ENCODE data around the gene METRNL. TPM values are rescaled to one million over a fixed set of nuclear protein-coding genes. Genes with fewer than 3 reads are reported as not detected.

Gene METRNL
- total RNA-seq, 1 donor from 2014 or later = 63.8 TPM

DNA sequence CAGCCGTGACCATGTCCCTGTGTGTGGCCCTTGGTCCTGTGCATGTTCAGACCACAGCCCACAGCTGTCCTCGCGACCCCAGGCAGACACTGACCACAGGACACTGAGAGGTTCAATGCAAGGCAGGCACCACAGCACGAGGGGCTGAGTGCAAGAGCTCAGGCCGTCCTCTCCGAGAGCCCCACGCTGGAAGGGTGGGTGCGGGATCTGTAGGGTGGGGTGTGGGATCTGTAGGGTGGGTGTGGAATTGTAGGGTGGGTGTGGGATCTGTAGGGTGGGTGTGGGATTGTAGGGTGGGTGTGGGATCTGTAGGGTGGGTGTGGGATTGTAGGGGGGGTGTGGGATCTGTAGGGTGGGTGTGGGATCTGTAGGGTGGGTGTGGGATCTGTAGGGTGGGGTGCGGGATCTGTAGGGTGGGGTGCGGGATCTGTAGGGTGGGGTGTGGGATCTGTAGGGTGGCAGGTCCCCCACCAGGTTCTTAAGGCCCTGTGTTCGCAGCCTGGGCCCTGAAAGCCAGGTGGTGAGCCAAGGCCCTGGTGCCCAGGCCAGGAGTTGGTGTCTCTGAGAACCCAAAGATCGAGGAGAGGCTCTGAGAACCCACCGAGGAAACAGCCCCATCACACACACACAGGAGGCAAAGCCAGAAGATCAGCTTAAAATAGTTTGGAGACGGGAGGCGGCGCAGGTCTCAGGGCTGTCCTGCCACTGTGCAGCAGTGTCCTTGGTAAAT is 48.2 kb downstream of the METRNL start:
- DNase-seq (ENCODE audit: low spot score) = peak; percentile 69
- Mint-ChIP-seq H3K36me3 (ENCODE audit: low read depth) (no peaks in the 10 kb centered on the region), H3K9me3 (ENCODE audit: low read depth) (no peaks in the 10 kb centered on the region), H3K27me3 (ENCODE audit: low read depth) (peaks cover 26% of the 10 kb centered on the region), H3K4me1 (ENCODE audit: low read depth) (no peaks in the 10 kb centered on the region), H3K27ac (ENCODE audit: unreplicated experiment) (no peak overlapping the region), H3K4me3 (ENCODE audit: unreplicated experiment) (no peak overlapping the region)
- TF ChIP-seq, protein P1, sequence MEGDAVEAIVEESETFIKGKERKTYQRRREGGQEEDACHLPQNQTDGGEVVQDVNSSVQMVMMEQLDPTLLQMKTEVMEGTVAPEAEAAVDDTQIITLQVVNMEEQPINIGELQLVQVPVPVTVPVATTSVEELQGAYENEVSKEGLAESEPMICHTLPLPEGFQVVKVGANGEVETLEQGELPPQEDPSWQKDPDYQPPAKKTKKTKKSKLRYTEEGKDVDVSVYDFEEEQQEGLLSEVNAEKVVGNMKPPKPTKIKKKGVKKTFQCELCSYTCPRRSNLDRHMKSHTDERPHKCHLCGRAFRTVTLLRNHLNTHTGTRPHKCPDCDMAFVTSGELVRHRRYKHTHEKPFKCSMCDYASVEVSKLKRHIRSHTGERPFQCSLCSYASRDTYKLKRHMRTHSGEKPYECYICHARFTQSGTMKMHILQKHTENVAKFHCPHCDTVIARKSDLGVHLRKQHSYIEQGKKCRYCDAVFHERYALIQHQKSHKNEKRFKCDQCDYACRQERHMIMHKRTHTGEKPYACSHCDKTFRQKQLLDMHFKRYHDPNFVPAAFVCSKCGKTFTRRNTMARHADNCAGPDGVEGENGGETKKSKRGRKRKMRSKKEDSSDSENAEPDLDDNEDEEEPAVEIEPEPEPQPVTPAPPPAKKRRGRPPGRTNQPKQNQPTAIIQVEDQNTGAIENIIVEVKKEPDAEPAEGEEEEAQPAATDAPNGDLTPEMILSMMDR (IDR thresholded peaks at IDR 0.05) = no peak

DNA sequence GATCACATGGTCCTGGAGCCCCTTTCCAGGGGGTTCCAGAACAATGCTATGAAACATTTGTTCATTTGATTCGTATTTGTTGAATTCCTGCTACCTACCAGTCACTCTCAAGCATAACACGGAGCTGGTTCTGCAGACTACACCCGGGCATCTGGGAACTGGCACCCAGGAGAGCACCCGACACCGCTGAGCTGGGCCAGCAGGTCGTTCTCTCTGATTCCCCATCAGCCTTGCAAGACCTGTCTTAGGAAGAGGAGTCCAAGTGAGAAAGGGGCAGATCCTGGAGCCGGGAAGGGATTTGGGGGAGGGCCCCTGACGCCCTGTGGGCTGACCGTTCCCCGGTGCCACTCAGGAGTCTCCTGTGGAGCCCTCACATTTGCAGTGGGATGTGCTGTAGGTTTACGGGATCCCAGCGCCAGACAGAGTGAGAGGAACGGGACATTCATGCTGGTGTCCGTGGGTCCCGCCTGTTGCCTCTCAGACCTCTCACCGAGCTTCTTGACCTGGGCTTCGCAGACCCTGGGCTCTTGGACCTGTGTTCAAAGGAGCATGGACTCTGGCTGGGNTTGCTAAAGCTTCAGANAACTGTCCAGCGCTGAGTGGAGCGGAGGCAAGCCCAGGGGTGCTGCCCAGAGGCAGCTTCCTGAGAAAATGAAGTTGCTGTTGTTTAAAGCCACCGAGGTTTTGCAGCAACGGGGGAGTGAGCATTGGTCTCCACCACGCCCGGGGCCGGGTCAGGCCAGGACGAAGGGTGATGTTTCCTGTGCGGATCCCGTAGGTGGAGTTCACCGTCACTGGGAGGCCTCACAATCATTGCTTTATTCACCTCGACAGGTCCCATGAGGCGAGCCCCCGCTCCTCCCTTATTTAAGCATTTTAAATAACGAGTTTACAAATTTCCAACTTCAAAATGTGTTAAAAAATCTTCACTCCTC is 49.2 kb downstream of the METRNL start:
- Mint-ChIP-seq H3K27me3 (ENCODE audit: low read depth) (peaks cover 19% of the 10 kb centered on the region), H3K4me3 (ENCODE audit: unreplicated experiment) (no peak overlapping the region), H3K9me3 (ENCODE audit: low read depth) (no peaks in the 10 kb centered on the region), H3K4me1 (ENCODE audit: low read depth) (peaks cover 2% of the 10 kb centered on the region), H3K36me3 (ENCODE audit: low read depth) (no peaks in the 10 kb centered on the region), H3K27ac (ENCODE audit: unreplicated experiment) (no peak overlapping the region)
- peak; percentile 68 for DNase-seq (ENCODE audit: low spot score)
- TF ChIP-seq, protein P1 (IDR thresholded peaks at IDR 0.05) = no peak

DNA sequence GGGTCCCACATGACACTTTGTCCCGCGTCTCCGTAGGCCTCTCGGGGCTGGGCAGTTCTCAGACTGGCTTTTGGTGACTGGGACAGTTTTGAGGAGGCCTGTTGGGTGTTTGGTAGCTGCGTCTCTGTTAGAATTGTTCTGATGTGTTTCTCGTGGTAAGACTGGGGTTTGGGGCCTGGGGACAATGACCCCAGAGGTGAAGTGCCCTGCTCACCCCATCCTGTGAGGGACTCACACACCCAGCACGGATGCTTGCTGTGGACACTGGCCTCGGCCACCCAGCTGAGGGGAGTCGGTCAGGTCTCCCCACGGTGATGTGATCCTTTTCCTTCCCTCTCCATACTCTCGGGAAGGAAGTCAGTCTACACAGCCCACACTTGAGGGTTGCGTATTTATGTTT is 50.3 kb downstream of the METRNL start:
- Mint-ChIP-seq H3K9me3 (ENCODE audit: low read depth) (no peaks in the 10 kb centered on the region), H3K4me1 (ENCODE audit: low read depth) (peaks cover 3% of the 10 kb centered on the region), H3K27ac (ENCODE audit: unreplicated experiment) (no peak overlapping the region), H3K36me3 (ENCODE audit: low read depth) (no peaks in the 10 kb centered on the region), H3K27me3 (ENCODE audit: low read depth) (peaks cover 16% of the 10 kb centered on the region), H3K4me3 (ENCODE audit: unreplicated experiment) (no peak overlapping the region)
- TF ChIP-seq, protein P1 (IDR thresholded peaks at IDR 0.05) = no peak
- peak; percentile 58 for DNase-seq (ENCODE audit: low spot score)

DNA sequence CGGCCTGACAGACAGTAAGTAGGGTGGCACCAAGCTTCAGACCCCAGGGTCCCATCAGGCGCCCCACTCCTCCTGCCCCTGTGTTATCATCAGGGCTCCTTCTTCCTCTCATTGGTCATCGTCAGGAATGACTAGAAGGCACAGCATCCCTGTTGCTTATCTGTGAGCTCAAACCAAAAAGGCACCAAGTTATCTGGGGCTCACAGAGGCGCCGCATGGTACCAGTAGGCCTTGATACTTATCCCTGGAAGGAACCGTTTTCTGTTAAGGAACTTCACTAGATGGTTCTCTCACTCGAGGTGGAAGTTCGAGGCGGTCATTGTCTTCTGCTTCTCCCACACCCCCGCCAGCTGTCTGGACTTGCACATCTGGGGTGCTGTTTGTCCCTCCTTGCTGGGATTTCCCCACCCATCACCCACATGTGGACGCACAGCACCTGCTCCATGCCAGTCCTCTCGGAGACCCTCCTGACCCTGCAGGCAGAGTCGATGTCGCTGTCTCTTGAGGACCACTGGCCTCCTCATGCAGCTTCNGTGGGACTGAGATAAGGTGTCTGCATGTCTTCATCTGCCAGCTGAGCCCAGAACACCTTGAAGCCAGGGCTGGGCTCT is 52.1 kb downstream of the METRNL start:
- peak; percentile 59 for DNase-seq (ENCODE audit: low spot score)
- Mint-ChIP-seq H3K27ac (ENCODE audit: unreplicated experiment) (no peak overlapping the region), H3K4me3 (ENCODE audit: unreplicated experiment) (no peak overlapping the region), H3K27me3 (ENCODE audit: low read depth) (peaks cover 6% of the 10 kb centered on the region), H3K4me1 (ENCODE audit: low read depth) (peaks cover 3% of the 10 kb centered on the region), H3K9me3 (ENCODE audit: low read depth) (no peaks in the 10 kb centered on the region), H3K36me3 (ENCODE audit: low read depth) (no peaks in the 10 kb centered on the region)
- TF ChIP-seq, protein P1 (IDR thresholded peaks at IDR 0.05) = no peak

All from chondrocyte (in vitro differentiated cells).